PC-9 (cell line): ENCODE data around the gene AHRR. TPM values are rescaled to one million over a fixed set of nuclear protein-coding genes. Genes with fewer than 3 reads are reported as not detected.

Experiments used
- BruUV-seq: library from RNA; stranded (reverse); fragments of 400-500 nt; replicated peaks from 2 replicates; lab custom pipeline; 2021; lab: Mats Ljungman, UMichigan
- CTCF ChIA-PET: fragments of 300-600 bp; sonication (Branson Sonifier 250); formaldehyde crosslinking; loops from one replicate; lab custom pipeline; 2022; ENCODE audit warnings: antibody characterized with exemption; lab: Charles Lee
- POLR2A ChIA-PET: fragments of 300-600 bp; sonication (Branson Sonifier 250); formaldehyde crosslinking; loops from one replicate; lab custom pipeline; 2022; ENCODE audit warnings: antibody characterized with exemption; ENCODE audit not compliant: unreplicated experiment; lab: Charles Lee
- DNase-seq, 2 experiments: peaks; one replicate each; pipeline versions ENCODE4 v3.0.0 to v3.0.0-alpha.2; 2015 to 2022; ENCODE audit warnings: mixed read lengths in 1 of 2
- H2AFZ ChIP-seq: fragments of 200-600 bp; sonication (generic); 2 replicates; pipeline ENCODE4 v1.8.1; 2017; ENCODE audit warnings: antibody characterized with exemption
- H3F3A ChIP-seq: fragments of 200-600 bp; sonication (generic); 2 replicates; pipeline ENCODE4 v1.8.1; 2017; ENCODE audit warnings: antibody characterized with exemption, mild to moderate bottlenecking, low read depth; ENCODE audit not compliant: insufficient read depth
- H3K27ac ChIP-seq: fragments of 200-600 bp; sonication (generic); 2 replicates; pipeline ENCODE4 v1.6.1; 2016; ENCODE audit warnings: mixed run types
- H3K27me3 ChIP-seq: fragments of 200-600 bp; sonication (generic); 2 replicates; pipeline ENCODE4 v1.6.1; 2016; ENCODE audit warnings: low read depth, mixed run types; ENCODE audit not compliant: insufficient read depth
- H3K36me3 ChIP-seq: fragments of 200-600 bp; sonication (generic); 2 replicates; pipeline ENCODE4 v1.6.1; 2016; ENCODE audit warnings: low read depth, mixed run types
- H3K4me1 ChIP-seq: fragments of 200-600 bp; sonication (generic); replicated peaks from 2 replicates; pipeline ENCODE4 v1.6.1; 2016; ENCODE audit warnings: mixed run types; ENCODE audit not compliant: insufficient read depth
- H3K4me2 ChIP-seq: fragments of 200-600 bp; sonication (generic); 2 replicates; pipeline ENCODE4 v1.6.1; 2017; ENCODE audit warnings: mixed run types
- H3K4me3 ChIP-seq: fragments of 200-600 bp; sonication (generic); 2 replicates; pipeline ENCODE4 v1.6.1; 2016; ENCODE audit warnings: mixed run types
- H3K79me2 ChIP-seq: fragments of 200-600 bp; sonication (generic); 2 replicates; pipeline ENCODE4 v1.6.1; 2017; ENCODE audit warnings: low read depth, mixed run types
- H3K9me2 ChIP-seq: fragments of 200-600 bp; sonication (generic); 2 replicates; pipeline ENCODE4 v1.8.1; 2017; ENCODE audit warnings: mild to moderate bottlenecking; ENCODE audit not compliant: insufficient read depth
- H3K9me3 ChIP-seq: fragments of 200-600 bp; sonication (generic); 2 replicates; pipeline ENCODE4 v1.8.1; 2016; ENCODE audit warnings: low read depth; ENCODE audit not compliant: insufficient read depth
- H4K20me1 ChIP-seq: fragments of 200-600 bp; sonication (generic); 2 replicates; pipeline ENCODE4 v1.8.1; 2017; ENCODE audit not compliant: insufficient read depth
- EZH2 ChIP-seq: fragments of 200-600 bp; sonication (generic); IDR thresholded peaks from 2 replicates; pipeline ENCODE4 v1.8.0; 2017; ENCODE audit warnings: antibody characterized with exemption, low read depth
- intact Hi-C: fragments of 100-400 bp; cut with micrococcal nuclease; formaldehyde crosslinking; loops from one replicate; pipeline ENCODE4 v1.10.0; 2022; ENCODE audit not compliant: unreplicated experiment
- total RNA-seq: library from RNA; stranded (reverse); gene quantifications from 2 replicates; pipeline ENCODE4 v1.2.3, GENCODE V29; 2021
- TF ChIP-seq, protein P1 (sequence below): fragments of 200-600 bp; sonication (generic); conservative IDR thresholded peaks from 2 replicates; pipeline ENCODE4 v1.6.1; 2017; ENCODE audit warnings: mixed run types, antibody characterized with exemption, mild to moderate bottlenecking, moderate library complexity

Gene AHRR
- total RNA-seq, 1 experiment from 2014 or later: 7.2 TPM

- no peaks in the 10 kb centered on the region for H3K9me2 ChIP-seq
- H3K27me3 ChIP-seq: no peaks in the 10 kb centered on the region
- TF ChIP-seq EZH2: no peak
- TF ChIP-seq, protein P1, sequence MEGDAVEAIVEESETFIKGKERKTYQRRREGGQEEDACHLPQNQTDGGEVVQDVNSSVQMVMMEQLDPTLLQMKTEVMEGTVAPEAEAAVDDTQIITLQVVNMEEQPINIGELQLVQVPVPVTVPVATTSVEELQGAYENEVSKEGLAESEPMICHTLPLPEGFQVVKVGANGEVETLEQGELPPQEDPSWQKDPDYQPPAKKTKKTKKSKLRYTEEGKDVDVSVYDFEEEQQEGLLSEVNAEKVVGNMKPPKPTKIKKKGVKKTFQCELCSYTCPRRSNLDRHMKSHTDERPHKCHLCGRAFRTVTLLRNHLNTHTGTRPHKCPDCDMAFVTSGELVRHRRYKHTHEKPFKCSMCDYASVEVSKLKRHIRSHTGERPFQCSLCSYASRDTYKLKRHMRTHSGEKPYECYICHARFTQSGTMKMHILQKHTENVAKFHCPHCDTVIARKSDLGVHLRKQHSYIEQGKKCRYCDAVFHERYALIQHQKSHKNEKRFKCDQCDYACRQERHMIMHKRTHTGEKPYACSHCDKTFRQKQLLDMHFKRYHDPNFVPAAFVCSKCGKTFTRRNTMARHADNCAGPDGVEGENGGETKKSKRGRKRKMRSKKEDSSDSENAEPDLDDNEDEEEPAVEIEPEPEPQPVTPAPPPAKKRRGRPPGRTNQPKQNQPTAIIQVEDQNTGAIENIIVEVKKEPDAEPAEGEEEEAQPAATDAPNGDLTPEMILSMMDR: no peak
- H4K20me1 ChIP-seq: peaks cover 82% of the 10 kb centered on the region
- H2AFZ ChIP-seq: no peak overlapping the region
- no peak overlapping the region for H3K27ac ChIP-seq
- peaks cover 31% of the 10 kb centered on the region; the same call in 1 of the 2 replicates for H3F3A ChIP-seq
- no peaks in the 10 kb centered on the region for H3K4me1 ChIP-seq
- no peak for DNase-seq
- no TSS peak for BruUV-seq
- H3K4me3 ChIP-seq: no peak overlapping the region
- 0 out of 2 replicates have a peak, but pooled peaks cover 11% of the 10 kb centered on the region for H3K36me3 ChIP-seq
- intact Hi-C loops: loop anchor here (5.0 kb wide), 3 partner anchors 297 to 852 kb away; partner anchors contain the start of gene CEP72
- no peaks in the 10 kb centered on the region for H3K9me3 ChIP-seq
- H3K4me2 ChIP-seq: no peak overlapping the region
- CTCF ChIA-PET: interaction anchor here (1.7 kb wide), 2 partner anchors 22 to 131 kb away, joined by 5 to 11 read pairs; no protein-coding TSS in a partner anchor
- POLR2A ChIA-PET: no interaction called here
- H3K79me2 ChIP-seq: no peaks in the 10 kb centered on the region
Measured at GRCh38 chr5:315488-316209, 5.9 kb upstream of the AHRR start.

DNA sequence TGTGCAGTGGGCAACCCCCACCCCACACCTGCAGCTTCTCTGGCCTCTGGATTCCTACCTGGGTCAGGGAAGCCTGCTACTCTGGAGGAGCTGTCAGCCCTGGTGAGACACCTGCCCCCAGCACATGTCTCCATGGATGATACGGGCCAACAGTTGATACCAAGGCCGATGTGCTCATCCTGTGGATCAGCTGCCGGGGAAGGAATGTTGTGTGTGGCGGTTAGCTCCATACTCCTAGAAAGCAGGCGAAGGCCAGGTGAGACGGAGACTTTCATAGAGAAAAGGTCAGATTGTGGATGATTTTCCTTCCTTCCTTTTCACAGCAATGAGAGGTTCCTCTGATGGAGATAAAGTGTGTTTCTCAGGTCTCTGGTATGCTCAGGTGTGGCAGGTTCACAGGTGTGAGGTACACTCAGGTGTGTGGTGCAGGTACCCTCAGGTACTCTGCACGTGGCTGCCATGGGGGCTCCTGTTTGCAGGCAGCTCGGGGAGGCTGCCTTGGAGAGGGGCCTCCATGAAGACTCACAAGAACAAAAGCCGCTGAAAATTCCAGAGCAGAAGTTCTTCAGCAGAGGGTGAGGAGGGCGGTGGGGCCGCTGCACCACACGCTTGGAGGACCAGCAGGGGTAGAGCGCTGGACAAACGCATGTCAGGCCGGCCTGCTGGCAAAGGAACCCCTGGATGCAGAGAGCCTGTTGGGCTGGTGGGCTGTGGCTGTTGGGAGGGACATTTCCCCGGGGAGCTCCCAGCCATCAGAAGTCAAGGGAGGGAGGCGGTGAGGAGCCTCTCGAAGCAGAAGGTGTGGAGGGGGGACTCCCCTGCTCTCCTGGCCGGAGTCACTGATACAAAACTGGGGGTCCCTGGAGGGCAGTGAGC, 5.1 kb upstream of the AHRR start:
- BruUV-seq: no TSS peak
- Histone ChIP-seq H2AFZ (no peak overlapping the region), H3K4me3 (no peak overlapping the region), H3K9me2 (no peaks in the 10 kb centered on the region), H3K27me3 (no peaks in the 10 kb centered on the region), H3K4me1 (no peaks in the 10 kb centered on the region), H3K36me3 (0 out of 2 replicates have a peak, but pooled peaks cover 11% of the 10 kb centered on the region), H4K20me1 (peaks cover 74% of the 10 kb centered on the region), H3F3A (peaks cover 31% of the 10 kb centered on the region; the same call in 1 of the 2 replicates), H3K27ac (no peak overlapping the region), H3K4me2 (no peak overlapping the region), H3K9me3 (no peaks in the 10 kb centered on the region), H3K79me2 (no peaks in the 10 kb centered on the region)
- intact Hi-C loops: loop anchor here (1.0 to 5.0 kb wide), 6 partner anchors 109 to 851 kb away; partner anchors contain the start of gene CEP72
- no peak for DNase-seq
- TF ChIP-seq, protein P1: no peak
- no peak for TF ChIP-seq EZH2
- CTCF ChIA-PET: interaction anchor here (0.6 to 1.7 kb wide), 9 partner anchors 22 to 576 kb away, joined by 3 to 11 read pairs (median 5); partner anchors contain the start of genes BRD9, PDCD6 and TRIP13
- POLR2A ChIA-PET: interaction anchor here (0.5 to 0.6 kb wide), 2 partner anchors 38 to 108 kb away, joined by 3 to 5 read pairs; no protein-coding TSS in a partner anchor
